ENCODE measurements around the gene ELFN1.
"Not testable (repeated sequence)": the region's sequence is repeated elsewhere in the genome, so short reads cannot be mapped to it uniquely, and the experiment has no call there.

Gene ELFN1

GRCh38 chr7:1717095-1717483, 47.0 kb downstream of the ELFN1 start:
- Mint-ChIP-seq H3K27ac (no peak overlapping the region), H3K27me3 (peaks cover 7% of the 10 kb centered on the region), H3K4me1 (ENCODE audit: low read depth) (no peaks in the 10 kb centered on the region), H3K36me3 (ENCODE audit: low read depth) (no peaks in the 10 kb centered on the region), H3K4me3 (no peak overlapping the region), H3K9me3 (no peaks in the 10 kb centered on the region)
- intact Hi-C loops (cut with micrococcal nuclease), result no loop called here

GRCh38 chr7:1717903-1718676, 48.0 kb downstream of the ELFN1 start:
- no peak overlapping the region for H3K4me3 Mint-ChIP-seq
- intact Hi-C loops (cut with micrococcal nuclease), result no loop called here
- peaks cover 7% of the 10 kb centered on the region for H3K27me3 Mint-ChIP-seq
- H3K36me3 Mint-ChIP-seq (ENCODE audit: low read depth), result no peaks in the 10 kb centered on the region
- H3K4me1 Mint-ChIP-seq (ENCODE audit: low read depth), result no peaks in the 10 kb centered on the region
- no peak overlapping the region for H3K27ac Mint-ChIP-seq
- no peaks in the 10 kb centered on the region for H3K9me3 Mint-ChIP-seq

GRCh38 chr7:1718850-1719249, 48.8 kb downstream of the ELFN1 start:
- H3K36me3 Mint-ChIP-seq (ENCODE audit: low read depth); H3K9me3 Mint-ChIP-seq; intact Hi-C loops (cut with micrococcal nuclease); H3K4me3 Mint-ChIP-seq; H3K27me3 Mint-ChIP-seq; H3K27ac Mint-ChIP-seq; H3K4me1 Mint-ChIP-seq (ENCODE audit: low read depth): not testable (repeated sequence)

GRCh38 chr7:1719256-1719655, 49.2 kb downstream of the ELFN1 start:
- H3K4me1 Mint-ChIP-seq (ENCODE audit: low read depth); H3K4me3 Mint-ChIP-seq; H3K36me3 Mint-ChIP-seq (ENCODE audit: low read depth); H3K27me3 Mint-ChIP-seq; intact Hi-C loops (cut with micrococcal nuclease); H3K27ac Mint-ChIP-seq; H3K9me3 Mint-ChIP-seq: not testable (repeated sequence)

GRCh38 chr7:1719913-1720312, 49.8 kb downstream of the ELFN1 start:
- Mint-ChIP-seq H3K9me3 (no peaks in the 10 kb centered on the region), H3K4me1 (ENCODE audit: low read depth) (no peaks in the 10 kb centered on the region), H3K36me3 (ENCODE audit: low read depth) (no peaks in the 10 kb centered on the region), H3K27me3 (peaks cover 2% of the 10 kb centered on the region), H3K27ac (no peak overlapping the region), H3K4me3 (no peak overlapping the region)
- intact Hi-C loops (cut with micrococcal nuclease), result no loop called here

- Mint-ChIP-seq H3K4me1 (ENCODE audit: low read depth) (no peaks in the 10 kb centered on the region), H3K36me3 (ENCODE audit: low read depth) (no peaks in the 10 kb centered on the region), H3K27me3 (peaks cover under 1% of the 10 kb centered on the region), H3K4me3 (no peak overlapping the region), H3K27ac (no peak overlapping the region), H3K9me3 (no peaks in the 10 kb centered on the region)
- intact Hi-C loops (cut with micrococcal nuclease), result no loop called here
These were observed 50.2 kb downstream of the ELFN1 start for GRCh38 chr7:1720326-1720725.

GRCh38 chr7:1721047-1721690, 51.1 kb downstream of the ELFN1 start:
- no peak overlapping the region for H3K27ac Mint-ChIP-seq

GRCh38 chr7:1723254-1723653, 53.2 kb downstream of the ELFN1 start:
- Mint-ChIP-seq H3K4me1 (ENCODE audit: low read depth) (no peaks in the 10 kb centered on the region), H3K4me3 (no peak overlapping the region), H3K27ac (no peak overlapping the region), H3K36me3 (ENCODE audit: low read depth) (no peaks in the 10 kb centered on the region), H3K27me3 (no peaks in the 10 kb centered on the region), H3K9me3 (no peaks in the 10 kb centered on the region)
- intact Hi-C loops (cut with micrococcal nuclease), result no loop called here

More at GRCh38 chr7:1721047-1721690, 51.1 kb downstream of the ELFN1 start:
- intact Hi-C loops (cut with micrococcal nuclease), result no loop called here
- no peaks in the 10 kb centered on the region for H3K9me3 Mint-ChIP-seq
- no peaks in the 10 kb centered on the region for H3K27me3 Mint-ChIP-seq
- H3K4me3 Mint-ChIP-seq, result no peak overlapping the region
- no peaks in the 10 kb centered on the region for H3K4me1 Mint-ChIP-seq (ENCODE audit: low read depth)
- H3K36me3 Mint-ChIP-seq (ENCODE audit: low read depth), result no peaks in the 10 kb centered on the region

GRCh38 chr7:1724118-1724910, 54.2 kb downstream of the ELFN1 start:
- Mint-ChIP-seq H3K4me1 (ENCODE audit: low read depth) (no peaks in the 10 kb centered on the region), H3K4me3 (no peak overlapping the region), H3K9me3 (no peaks in the 10 kb centered on the region), H3K27me3 (peaks cover 2% of the 10 kb centered on the region), H3K27ac (no peak overlapping the region), H3K36me3 (ENCODE audit: low read depth) (no peaks in the 10 kb centered on the region)
- intact Hi-C loops (cut with micrococcal nuclease), result no loop called here

- Mint-ChIP-seq H3K9me3 (no peaks in the 10 kb centered on the region), H3K36me3 (ENCODE audit: low read depth) (no peaks in the 10 kb centered on the region), H3K4me1 (ENCODE audit: low read depth) (no peaks in the 10 kb centered on the region), H3K27me3 (peaks cover 2% of the 10 kb centered on the region), H3K27ac (no peak overlapping the region), H3K4me3 (no peak overlapping the region)
- intact Hi-C loops (cut with micrococcal nuclease), result no loop called here
These were observed 55.2 kb downstream of the ELFN1 start for GRCh38 chr7:1725199-1725690.

GRCh38 chr7:1725766-1726630, 55.9 kb downstream of the ELFN1 start:
- Mint-ChIP-seq H3K27me3 (peaks cover 4% of the 10 kb centered on the region), H3K9me3 (no peaks in the 10 kb centered on the region), H3K36me3 (ENCODE audit: low read depth) (no peaks in the 10 kb centered on the region), H3K4me3 (no peak overlapping the region), H3K27ac (no peak overlapping the region), H3K4me1 (ENCODE audit: low read depth) (no peaks in the 10 kb centered on the region)
- intact Hi-C loops (cut with micrococcal nuclease), result no loop called here

- Mint-ChIP-seq H3K27ac (no peak overlapping the region), H3K4me3 (no peak overlapping the region), H3K36me3 (ENCODE audit: low read depth) (no peaks in the 10 kb centered on the region), H3K4me1 (ENCODE audit: low read depth) (no peaks in the 10 kb centered on the region), H3K9me3 (no peaks in the 10 kb centered on the region), H3K27me3 (peaks cover 6% of the 10 kb centered on the region)
- intact Hi-C loops (cut with micrococcal nuclease), result no loop called here
These were observed 57.0 kb downstream of the ELFN1 start for GRCh38 chr7:1727079-1727478.

- H3K9me3 Mint-ChIP-seq, result no peaks in the 10 kb centered on the region
- peaks cover 6% of the 10 kb centered on the region for H3K27me3 Mint-ChIP-seq
- no peaks in the 10 kb centered on the region for H3K36me3 Mint-ChIP-seq (ENCODE audit: low read depth)
- H3K4me3 Mint-ChIP-seq, result no peak overlapping the region
- no peaks in the 10 kb centered on the region for H3K4me1 Mint-ChIP-seq (ENCODE audit: low read depth)
- no peak overlapping the region for H3K27ac Mint-ChIP-seq
- intact Hi-C loops (cut with micrococcal nuclease), result no loop called here
These were observed 57.9 kb downstream of the ELFN1 start for GRCh38 chr7:1727812-1728570.
